NT2/D1 (cell line): ENCODE results near the gene TMEM208.

Experiments used
- SUZ12 ChIP-seq: IDR thresholded peaks from 2 replicates; pipeline ENCODE4 v1.6.1; 2011; ENCODE audit not compliant: insufficient read length, insufficient read depth; ENCODE audit errors: extremely low read depth
- YY1 ChIP-seq: IDR thresholded peaks from 2 replicates; pipeline ENCODE4 v1.6.1; 2011; ENCODE audit not compliant: insufficient read length, insufficient read depth
- ZNF274 ChIP-seq: IDR thresholded peaks from 2 replicates; pipeline ENCODE4 v1.6.1; 2011; ENCODE audit warnings: mild to moderate bottlenecking, low read depth, low read length

GRCh38 chr16:67209565-67209964 lies 17.4 kb upstream of the TMEM208 start:
- TF ChIP-seq ZNF274 (no peak), YY1 (no peak), SUZ12 (no peak)
